ENCODE data around the gene OGFOD3. TPM values are rescaled to one million over a fixed set of nuclear protein-coding genes. Genes with fewer than 3 reads are reported as not detected.
A peak's percentile ranks its signal among the peaks of the same experiment; 100 is the strongest.

OGFOD3 gene
- total RNA-seq, 1 donor from 2014 or later, result 27.1 TPM

- peaks cover 74% of the 10 kb centered on the region for H3K27me3 ChIP-seq (ENCODE audit: low read depth)
- H3K27ac ChIP-seq, result no peak overlapping the region
- intact Hi-C loops (cut with DNase I), result no loop called here
- no peaks in the 10 kb centered on the region for H3K9me3 ChIP-seq
- H3K36me3 ChIP-seq, result no peaks in the 10 kb centered on the region
- no peak for TF ChIP-seq CTCF (IDR thresholded peaks at IDR 0.05)
- H3K4me1 ChIP-seq, result peaks cover 28% of the 10 kb centered on the region
- no peak overlapping the region for H3K4me3 ChIP-seq
- ATAC-seq (peak in 1 of 2 donors; percentile 5), DNase-seq (peak; percentile 53)
These were observed 45.9 kb downstream of the OGFOD3 start for GRCh38 chr17:82372249-82373071.

- ATAC-seq (peak in 1 of 2 donors; percentile 27), DNase-seq (peak; percentile 41)
- TF ChIP-seq CTCF (IDR thresholded peaks at IDR 0.05), result no peak
- H3K36me3 ChIP-seq, result no peaks in the 10 kb centered on the region
- H3K4me3 ChIP-seq, result peak within 1 kb of the TSS; percentile 43
- no peak within 1 kb of the TSS for H3K27ac ChIP-seq
- peaks cover 28% of the 10 kb centered on the region for H3K4me1 ChIP-seq
- intact Hi-C loops (cut with DNase I), result no loop called here
- peaks cover 74% of the 10 kb centered on the region for H3K27me3 ChIP-seq (ENCODE audit: low read depth)
- H3K9me3 ChIP-seq, result no peaks in the 10 kb centered on the region
These were observed 46.8 kb downstream of the OGFOD3 start, which contains the start of gene UTS2R for GRCh38 chr17:82371333-82372248. UTS2R (plus strand) TSS chr17:82371765; CDS start chr17:82374325, 2,560 bp downstream.

- Histone ChIP-seq H3K4me1 (peaks cover 28% of the 10 kb centered on the region), H3K9me3 (no peaks in the 10 kb centered on the region), H3K27me3 (ENCODE audit: low read depth) (peaks cover 66% of the 10 kb centered on the region), H3K4me3 (peak overlapping the region; percentile 43), H3K36me3 (no peaks in the 10 kb centered on the region), H3K27ac (no peak overlapping the region)
- peak; percentile 34 for DNase-seq
- no peak for TF ChIP-seq CTCF (IDR thresholded peaks at IDR 0.05)
- ATAC-seq, result no peak
- intact Hi-C loops (cut with DNase I), result no loop called here
These were observed 47.7 kb downstream of the OGFOD3 start for GRCh38 chr17:82370471-82371332.

- intact Hi-C loops (cut with DNase I), result no loop called here
- Histone ChIP-seq H3K4me1 (peaks cover 28% of the 10 kb centered on the region), H3K36me3 (no peaks in the 10 kb centered on the region), H3K27me3 (ENCODE audit: low read depth) (peaks cover 51% of the 10 kb centered on the region), H3K9me3 (no peaks in the 10 kb centered on the region), H3K27ac (no peak overlapping the region), H3K4me3 (no peak overlapping the region)
- TF ChIP-seq CTCF (IDR thresholded peaks at IDR 0.05), result no peak
- DNase-seq (no peak), ATAC-seq (no peak)
These were observed 49.2 kb downstream of the OGFOD3 start for GRCh38 chr17:82369211-82369610.

Measured in lower lobe of right lung (tissue), 2 donors.